ENCODE data around the gene RPTOR.

DNA sequence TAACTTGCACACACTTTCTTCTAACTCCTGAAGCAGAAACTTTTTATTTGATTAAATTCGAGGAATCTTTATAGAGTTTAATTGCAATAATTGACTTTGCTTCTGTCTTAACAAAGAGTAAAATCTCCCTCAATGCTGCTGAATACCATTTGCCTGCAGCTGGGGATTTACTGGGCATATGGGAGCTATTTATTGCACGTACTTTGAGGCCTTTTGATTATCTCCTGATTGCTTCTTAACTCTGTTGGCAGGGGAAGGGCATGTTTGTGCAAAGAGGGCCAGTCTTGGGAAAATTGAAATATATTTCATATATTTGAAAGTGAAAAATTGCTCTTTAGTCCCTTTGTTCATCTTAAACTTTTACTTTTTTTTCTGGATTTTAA, 290.2 kb downstream of the RPTOR start:
- TF ChIP-seq, protein P1, sequence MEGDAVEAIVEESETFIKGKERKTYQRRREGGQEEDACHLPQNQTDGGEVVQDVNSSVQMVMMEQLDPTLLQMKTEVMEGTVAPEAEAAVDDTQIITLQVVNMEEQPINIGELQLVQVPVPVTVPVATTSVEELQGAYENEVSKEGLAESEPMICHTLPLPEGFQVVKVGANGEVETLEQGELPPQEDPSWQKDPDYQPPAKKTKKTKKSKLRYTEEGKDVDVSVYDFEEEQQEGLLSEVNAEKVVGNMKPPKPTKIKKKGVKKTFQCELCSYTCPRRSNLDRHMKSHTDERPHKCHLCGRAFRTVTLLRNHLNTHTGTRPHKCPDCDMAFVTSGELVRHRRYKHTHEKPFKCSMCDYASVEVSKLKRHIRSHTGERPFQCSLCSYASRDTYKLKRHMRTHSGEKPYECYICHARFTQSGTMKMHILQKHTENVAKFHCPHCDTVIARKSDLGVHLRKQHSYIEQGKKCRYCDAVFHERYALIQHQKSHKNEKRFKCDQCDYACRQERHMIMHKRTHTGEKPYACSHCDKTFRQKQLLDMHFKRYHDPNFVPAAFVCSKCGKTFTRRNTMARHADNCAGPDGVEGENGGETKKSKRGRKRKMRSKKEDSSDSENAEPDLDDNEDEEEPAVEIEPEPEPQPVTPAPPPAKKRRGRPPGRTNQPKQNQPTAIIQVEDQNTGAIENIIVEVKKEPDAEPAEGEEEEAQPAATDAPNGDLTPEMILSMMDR (conservative IDR thresholded peaks at IDR 0.05 in 1 of 2, IDR thresholded peaks at IDR 0.05 in 1 of 2; ENCODE audit: low read depth in 1 of 2, low read length in 2 of 2) = no peak
- TF ChIP-seq EZH2 (IDR thresholded peaks at IDR 0.05; ENCODE audit: low read length, missing control alignments) = no peak
